Forelimb muscle (tissue), 1 donor: Measurements from ENCODE around the gene MYO1C. TPM values are rescaled to one million over a fixed set of nuclear protein-coding genes. Genes with fewer than 3 reads are reported as not detected.
"Not testable (repeated sequence)": the region's sequence is repeated elsewhere in the genome, so short reads cannot be mapped to it uniquely, and the experiment has no call there.

ENCODE experiments used
- DNase-seq: peaks from one replicate; pipeline ENCODE4 v3.0.0-alpha.2; 2013; ENCODE audit warnings: low read depth
- polyA plus RNA-seq: library from polyadenylated mRNA; unstranded; fragments of 120-200 nt; gene quantifications from one replicate; pipeline ENCODE4 v1.2.1, GENCODE V29; 2013; ENCODE audit not compliant: insufficient read length

The MYO1C gene
- polyA plus RNA-seq, 1 donor = 81.1 TPM

DNA sequence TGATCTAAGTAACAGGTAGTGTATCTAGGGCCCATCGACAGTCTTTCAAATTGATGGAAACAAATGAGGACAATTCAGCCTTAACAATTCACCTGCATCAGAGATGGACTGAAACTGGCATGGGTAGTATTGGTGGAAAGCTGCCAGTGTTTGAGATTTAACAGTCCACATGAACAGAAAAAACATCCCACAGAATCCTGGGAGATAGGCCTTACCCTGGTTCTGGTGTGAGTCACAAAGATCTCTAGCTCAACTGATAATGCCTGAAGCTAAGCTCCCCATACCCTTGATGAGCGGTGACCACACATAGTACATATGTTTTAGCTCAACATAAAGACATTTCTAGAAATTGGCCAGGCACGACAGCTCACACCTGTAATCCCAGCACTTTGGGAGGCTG lies 58.3 kb downstream of the MYO1C start:
- DNase-seq = no peak

DNA sequence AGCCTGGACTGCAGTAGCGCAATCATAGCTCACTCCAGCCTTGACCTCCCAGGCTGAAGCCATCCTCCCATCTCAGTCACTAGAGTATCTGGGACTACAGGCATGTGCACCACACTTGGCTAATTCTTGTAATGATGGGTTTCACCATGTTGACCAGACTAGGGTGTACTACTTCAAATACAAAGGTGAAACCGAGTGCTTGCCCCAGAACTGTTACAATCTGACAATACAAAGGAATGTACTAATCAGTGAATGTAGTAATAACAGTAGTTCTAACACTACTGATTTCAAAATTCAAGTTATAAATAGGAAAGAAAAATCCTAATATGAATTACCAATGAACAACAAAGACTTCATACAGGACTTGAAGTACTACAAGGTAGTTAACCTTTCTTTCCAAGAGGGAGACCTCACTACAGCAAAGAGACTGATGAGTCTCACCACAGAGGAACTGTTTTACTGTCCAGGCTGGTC lies 60.8 kb downstream of the MYO1C start:
- DNase-seq = no peak

GRCh38 chr17:1423456-1424135 lies 68.9 kb downstream of the MYO1C start:
- no peak for DNase-seq

DNA sequence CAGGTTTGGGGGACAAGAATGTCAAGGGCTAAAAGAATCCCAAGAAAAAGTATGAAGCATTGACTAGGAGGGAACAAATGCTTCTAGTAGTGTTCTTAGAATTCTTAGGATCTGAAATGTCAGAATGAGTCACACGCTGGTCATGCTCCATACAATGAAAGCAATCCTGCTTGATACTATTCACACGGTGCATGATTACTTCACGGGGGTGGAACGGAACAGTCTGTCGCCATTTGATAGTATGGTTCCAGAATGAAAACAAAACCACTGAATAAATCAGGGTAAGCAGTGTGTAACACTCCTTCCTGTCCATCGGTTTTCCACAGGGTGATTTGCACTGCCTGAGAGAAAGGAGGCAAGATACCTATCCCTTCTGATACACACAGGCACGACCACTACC lies 69.6 kb downstream of the MYO1C start:
- no peak for DNase-seq

- DNase-seq = no peak
These were observed 71.0 kb downstream of the MYO1C start for GRCh38 chr17:1421470-1421869.

GRCh38 chr17:1420981-1421380 lies 71.5 kb downstream of the MYO1C start:
- DNase-seq = no peak

DNA sequence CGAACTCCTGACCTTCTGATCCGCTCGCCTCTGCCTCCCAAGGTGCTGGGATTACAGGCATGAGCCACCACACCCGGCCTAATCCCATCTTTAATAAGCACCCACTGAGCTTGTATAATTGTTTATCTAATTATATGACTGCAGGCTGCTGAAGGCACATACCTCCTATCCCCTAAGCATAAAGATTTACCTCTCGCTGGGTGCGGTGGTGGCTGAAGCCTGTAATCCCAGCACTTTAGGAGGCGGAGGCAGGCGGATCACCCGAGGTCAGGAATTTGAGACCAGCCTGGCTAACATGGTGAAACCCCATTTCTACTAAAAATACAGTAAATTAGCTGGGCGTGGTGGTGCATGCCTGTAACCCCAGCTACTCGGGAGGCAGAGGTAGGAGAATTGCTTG lies 72.3 kb downstream of the MYO1C start:
- DNase-seq = no peak

DNA sequence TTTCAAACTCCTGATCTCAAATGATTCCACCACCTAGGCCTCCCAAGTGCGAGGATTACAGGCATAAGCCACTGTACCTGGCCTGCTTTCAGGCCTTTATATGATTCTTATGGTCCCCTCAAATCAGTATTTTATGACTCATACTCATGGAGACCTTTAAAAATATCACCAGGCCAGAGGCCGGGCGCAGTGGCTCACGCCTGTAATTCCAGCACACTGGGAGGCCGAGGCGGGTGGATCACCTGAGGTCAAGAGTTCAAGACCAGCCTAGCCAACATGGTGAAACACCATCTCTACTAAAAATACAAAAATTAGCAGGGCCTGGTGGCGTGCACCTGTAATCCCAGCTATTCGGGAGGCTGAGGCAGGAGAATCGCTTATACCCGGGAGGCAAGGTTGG lies 74.0 kb downstream of the MYO1C start:
- not testable (repeated sequence) for DNase-seq

DNA sequence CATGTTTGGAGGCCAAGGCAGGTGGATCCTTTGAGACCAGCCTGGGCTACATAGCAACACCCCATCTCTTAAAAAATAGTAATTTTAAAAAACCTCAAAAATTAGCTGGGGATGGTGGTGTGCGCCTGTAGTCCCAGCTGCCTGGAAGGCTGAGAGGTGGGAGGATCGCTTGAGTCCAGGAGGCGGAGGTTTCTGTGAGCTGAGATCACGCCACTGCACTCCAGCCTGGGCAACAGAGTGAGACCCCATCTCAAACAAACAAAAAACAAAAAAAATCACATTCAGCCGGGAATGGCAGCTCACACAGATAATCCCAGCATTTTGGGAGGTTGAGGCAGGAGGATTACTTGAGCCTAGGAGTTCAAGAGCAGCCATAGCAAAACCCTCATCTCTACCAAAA lies 76.1 kb downstream of the MYO1C start:
- DNase-seq = no peak

DNA sequence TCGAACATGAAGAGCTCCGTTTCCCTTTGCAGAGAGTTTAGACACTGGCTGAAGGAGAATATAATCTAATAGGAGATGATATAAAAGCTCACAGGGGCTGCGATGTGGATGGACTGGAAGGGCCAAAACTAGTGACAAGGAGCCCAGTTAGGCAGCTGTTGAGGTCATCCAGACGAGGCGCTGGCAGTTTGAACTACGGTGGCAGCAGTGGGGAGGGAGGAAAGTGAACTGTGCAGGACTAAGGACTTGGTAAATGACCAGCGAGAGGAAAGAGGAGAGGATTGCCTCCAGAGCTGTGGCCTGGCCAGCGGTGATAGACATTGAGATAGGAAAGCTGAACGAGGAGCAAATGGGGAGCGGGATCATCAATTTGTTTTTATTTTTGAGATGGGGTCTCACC lies 77.9 kb downstream of the MYO1C start:
- no peak for DNase-seq

Other genes starting within 250 kb of the MYO1C start
- gene BHLHA9, start 222.2 kb downstream of the MYO1C start, polyA plus RNA-seq = not detected
- not detected for gene TRARG1, start 213.0 kb downstream of the MYO1C start, polyA plus RNA-seq
- gene YWHAE, start 92.5 kb downstream of the MYO1C start, polyA plus RNA-seq = 713 TPM
- gene CRK, start 36.5 kb downstream of the MYO1C start, polyA plus RNA-seq = 40.4 TPM
- 27.5 TPM for gene INPP5K, start 23.9 kb upstream of the MYO1C start, polyA plus RNA-seq
- gene PITPNA, start 70.1 kb upstream of the MYO1C start, polyA plus RNA-seq = 25.3 TPM
- 3.9 TPM for gene SLC43A2, start 136.1 kb upstream of the MYO1C start, polyA plus RNA-seq
- 7.1 TPM for gene SCARF1, start 153.0 kb upstream of the MYO1C start, polyA plus RNA-seq
- 2.7 TPM for gene RILP, start 157.2 kb upstream of the MYO1C start, polyA plus RNA-seq
- 161 TPM for gene PRPF8, start 192.2 kb upstream of the MYO1C start, polyA plus RNA-seq
- gene TLCD2, start 217.7 kb upstream of the MYO1C start, polyA plus RNA-seq = 5.3 TPM
- gene WDR81, start 232.0 kb upstream of the MYO1C start, polyA plus RNA-seq = 14.5 TPM